ENCODE results near the gene MKNK1.

DNA sequence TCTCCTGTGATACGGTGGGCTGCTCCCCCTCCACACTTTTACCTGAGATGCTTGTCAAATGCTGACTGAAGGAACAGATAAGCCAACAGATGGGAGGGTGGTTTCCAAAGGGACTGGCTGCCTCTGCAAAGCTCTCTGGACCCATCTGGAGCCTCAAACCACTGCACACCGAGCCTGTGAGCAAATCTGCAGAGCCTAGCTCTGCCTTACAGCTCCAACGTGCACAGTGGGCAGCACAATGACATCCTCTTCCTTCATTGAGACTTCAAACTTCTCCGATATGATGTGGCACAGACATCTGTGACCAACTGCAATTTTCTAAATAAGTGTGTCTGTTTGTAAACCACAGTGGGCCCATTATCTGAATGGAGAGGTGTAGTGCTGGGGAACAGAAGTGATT lies 26.4 kb downstream of the MKNK1 start:
- TF ChIP-seq, protein P1, sequence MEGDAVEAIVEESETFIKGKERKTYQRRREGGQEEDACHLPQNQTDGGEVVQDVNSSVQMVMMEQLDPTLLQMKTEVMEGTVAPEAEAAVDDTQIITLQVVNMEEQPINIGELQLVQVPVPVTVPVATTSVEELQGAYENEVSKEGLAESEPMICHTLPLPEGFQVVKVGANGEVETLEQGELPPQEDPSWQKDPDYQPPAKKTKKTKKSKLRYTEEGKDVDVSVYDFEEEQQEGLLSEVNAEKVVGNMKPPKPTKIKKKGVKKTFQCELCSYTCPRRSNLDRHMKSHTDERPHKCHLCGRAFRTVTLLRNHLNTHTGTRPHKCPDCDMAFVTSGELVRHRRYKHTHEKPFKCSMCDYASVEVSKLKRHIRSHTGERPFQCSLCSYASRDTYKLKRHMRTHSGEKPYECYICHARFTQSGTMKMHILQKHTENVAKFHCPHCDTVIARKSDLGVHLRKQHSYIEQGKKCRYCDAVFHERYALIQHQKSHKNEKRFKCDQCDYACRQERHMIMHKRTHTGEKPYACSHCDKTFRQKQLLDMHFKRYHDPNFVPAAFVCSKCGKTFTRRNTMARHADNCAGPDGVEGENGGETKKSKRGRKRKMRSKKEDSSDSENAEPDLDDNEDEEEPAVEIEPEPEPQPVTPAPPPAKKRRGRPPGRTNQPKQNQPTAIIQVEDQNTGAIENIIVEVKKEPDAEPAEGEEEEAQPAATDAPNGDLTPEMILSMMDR (IDR thresholded peaks at IDR 0.05), result no peak
- no peak for TF ChIP-seq POLR2A (IDR thresholded peaks at IDR 0.05; ENCODE audit: low read depth)
- TF ChIP-seq EP300 (IDR thresholded peaks at IDR 0.05), result no peak

Data from esophagus muscularis mucosa (tissue), 4 donors.